Suprapubic skin (tissue), 4 donors: ENCODE data around the gene CD300A. TPM values are rescaled to one million over a fixed set of nuclear protein-coding genes. Genes with fewer than 3 reads are reported as not detected.
"Not testable (repeated sequence)": the region's sequence is repeated elsewhere in the genome, so short reads cannot be mapped to it uniquely, and the experiment has no call there.

Experiments
- DNase-seq, 2 donors: peaks; one replicate each; pipeline ENCODE4 v3.0.0-alpha.2; 2019; ENCODE audit warnings: low spot score in 2 of 2
- H3K27ac ChIP-seq: fragments of 200-600 bp; sonication (generic); one replicate; pipeline ENCODE4 v1.5.1; 2019
- H3K27me3 ChIP-seq: fragments of 200-600 bp; sonication (generic); one replicate; pipeline ENCODE4 v1.5.1; 2019
- H3K36me3 ChIP-seq: fragments of 200-600 bp; sonication (generic); one replicate; pipeline ENCODE4 v1.5.1; 2019
- H3K4me1 ChIP-seq: fragments of 200-600 bp; sonication (generic); one replicate; pipeline ENCODE4 v1.5.1; 2019
- H3K4me3 ChIP-seq: fragments of 200-600 bp; sonication (generic); one replicate; pipeline ENCODE4 v1.5.1; 2019; ENCODE audit warnings: mild to moderate bottlenecking
- H3K9me3 ChIP-seq: fragments of 200-600 bp; sonication (generic); one replicate; pipeline ENCODE4 v1.5.1; 2019
- CTCF ChIP-seq, 2 donors: fragments of 200-600 bp in 1 of 2; fragments of 450-650 bp in 1 of 2; sonication (generic) in 1 of 2; IDR thresholded peaks; one replicate each; pipeline ENCODE4 v1.5.1; 2016 to 2019; ENCODE audit warnings: antibody characterized with exemption in 2 of 2, mild to moderate bottlenecking in 1 of 2, moderate library complexity in 1 of 2
- EP300 ChIP-seq: sonication (generic); formaldehyde crosslinking; IDR thresholded peaks from one replicate; pipeline ENCODE4 v1.6.1; 2017; ENCODE audit warnings: antibody characterized with exemption
- POLR2A ChIP-seq, 2 donors: fragments of 450-650 bp; IDR thresholded peaks; one replicate each; pipeline ENCODE4 v1.6.1; 2017; ENCODE audit warnings: antibody characterized with exemption in 2 of 2, mild to moderate bottlenecking in 2 of 2, moderate library complexity in 2 of 2
- POLR2AphosphoS5 ChIP-seq, 3 donors: sonication (generic); formaldehyde crosslinking; IDR thresholded peaks; one replicate each; pipeline ENCODE4 v1.6.1; 2017; ENCODE audit warnings: antibody characterized with exemption in 3 of 3
- WGBS: methylation state at CpG from one replicate; pipeline ENCODE4 v1.1.5; 2018; 5-methylcytosine and 5-hydroxymethylcytosine counted together
- total RNA-seq, 4 donors: library from RNA; depleted of rRNA; stranded (reverse); fragments of >200 nt; gene quantifications; one replicate each; pipeline ENCODE4 v1.1.0, GENCODE V29; 2016

CD300A gene
- total RNA-seq, 4 donors from 2014 or later = 1.4 to 6.3 (median 2.9) TPM

GRCh38 chr17:74514632-74515334 is 48.3 kb downstream of the CD300A start:
- 87% methylated on average over 10 of the region's 10 CpGs for WGBS
- Histone ChIP-seq H3K4me1 (no peaks in the 10 kb centered on the region), H3K27ac (no peak overlapping the region)

GRCh38 chr17:74515941-74516340 is 49.5 kb downstream of the CD300A start:
- TF ChIP-seq CTCF (IDR thresholded peaks at IDR 0.05) (no peak), POLR2A (IDR thresholded peaks at IDR 0.05) (no peak), POLR2AphosphoS5 (IDR thresholded peaks at IDR 0.05) (no peak), EP300 (no peak)
- Histone ChIP-seq H3K27ac (no peak overlapping the region), H3K9me3 (peaks cover 3% of the 10 kb centered on the region), H3K4me3 (no peak overlapping the region), H3K27me3 (no peaks in the 10 kb centered on the region), H3K4me1 (no peaks in the 10 kb centered on the region), H3K36me3 (no peaks in the 10 kb centered on the region)
- DNase-seq = peak in 1 of 2 donors; percentile 9
- WGBS = 73% methylated on average over 4 of the region's 4 CpGs

More at GRCh38 chr17:74514632-74515334, 48.3 kb downstream of the CD300A start:
- Histone ChIP-seq H3K36me3 (no peaks in the 10 kb centered on the region), H3K4me3 (no peak overlapping the region), H3K9me3 (peaks cover 3% of the 10 kb centered on the region), H3K27me3 (no peaks in the 10 kb centered on the region)
- TF ChIP-seq EP300 = no peak
- peak in 1 of 2 donors; percentile 26 for DNase-seq

GRCh38 chr17:74516561-74517328 is 50.3 kb downstream of the CD300A start:
- no peak overlapping the region for H3K4me3 ChIP-seq
- WGBS = 81% methylated on average over 3 of the region's 3 CpGs
- DNase-seq = peak in 1 of 2 donors; percentile 49
- H3K9me3 ChIP-seq = peaks cover 3% of the 10 kb centered on the region
- no peaks in the 10 kb centered on the region for H3K36me3 ChIP-seq
- H3K27ac ChIP-seq = no peak overlapping the region
- H3K4me1 ChIP-seq = no peaks in the 10 kb centered on the region
- TF ChIP-seq POLR2AphosphoS5 (IDR thresholded peaks at IDR 0.05) = no peak
- TF ChIP-seq EP300 = no peak
- TF ChIP-seq CTCF (IDR thresholded peaks at IDR 0.05) = no peak
- no peak for TF ChIP-seq POLR2A (IDR thresholded peaks at IDR 0.05)
- H3K27me3 ChIP-seq = no peaks in the 10 kb centered on the region

- not testable (repeated sequence) for H3K4me3 ChIP-seq, H3K9me3 ChIP-seq, H3K27me3 ChIP-seq, H3K4me1 ChIP-seq, H3K27ac ChIP-seq, H3K36me3 ChIP-seq
- DNase-seq = peak in 1 of 2 donors; percentile 35
- 77% methylated on average over 6 of the region's 6 CpGs for WGBS
Observed at GRCh38 chr17:74518413-74518981, 52.1 kb downstream of the CD300A start.

- Histone ChIP-seq H3K27me3 (no peaks in the 10 kb centered on the region), H3K9me3 (peaks cover 3% of the 10 kb centered on the region), H3K4me1 (no peaks in the 10 kb centered on the region), H3K4me3 (no peak overlapping the region), H3K36me3 (no peaks in the 10 kb centered on the region), H3K27ac (peak overlapping the region; percentile 52)
- peak in 1 of 2 donors; percentile 79 for DNase-seq
- 70% methylated on average over 3 of the region's 3 CpGs for WGBS
- no peak for TF ChIP-seq POLR2A (IDR thresholded peaks at IDR 0.05)
- TF ChIP-seq CTCF (IDR thresholded peaks at IDR 0.05) = no peak
- no peak for TF ChIP-seq POLR2AphosphoS5 (IDR thresholded peaks at IDR 0.05)
- TF ChIP-seq EP300 = no peak
Observed at GRCh38 chr17:74520016-74520434, 53.6 kb downstream of the CD300A start.
